Astrocyte of the spinal cord (primary cell): ENCODE results near the gene NXN.

ENCODE experiments used
- DNase-seq: peaks from one replicate; pipeline ENCODE4 v3.0.0; 2011; ENCODE audit warnings: low read depth, low spot score
- H3K4me3 ChIP-seq: 2 replicates; pipeline ENCODE4 v1.5.1; 2011; ENCODE audit warnings: low read depth, mild to moderate bottlenecking, low read length, moderate library complexity
- CTCF ChIP-seq: IDR thresholded peaks from 2 replicates; pipeline ENCODE4 v1.5.1; 2012; ENCODE audit warnings: low read depth, mild to moderate bottlenecking, low read length, inconsistent platforms
- in situ Hi-C: cut with HindIII; loops from 2 replicates; pipeline ENCODE4 v1.10.0; 2017; ENCODE audit warnings: low sequenced_read_pairs

NXN gene

GRCh38 chr17:901191-901950 is 78.2 kb downstream of the NXN start:
- TF ChIP-seq CTCF: no peak
- no peak for DNase-seq
- in situ Hi-C loops: no loop called here
- no peak overlapping the region for H3K4me3 ChIP-seq

- H3K4me3 ChIP-seq: no peak overlapping the region
- in situ Hi-C loops: no loop called here
- no peak for DNase-seq
- no peak for TF ChIP-seq CTCF
Measured at GRCh38 chr17:900336-900934, 79.1 kb downstream of the NXN start.

- in situ Hi-C loops: no loop called here
- no peak overlapping the region for H3K4me3 ChIP-seq
- no peak for TF ChIP-seq CTCF
- no peak for DNase-seq
Measured at GRCh38 chr17:897970-898619, 81.5 kb downstream of the NXN start.

GRCh38 chr17:896953-897661 is 82.5 kb downstream of the NXN start:
- DNase-seq: no peak
- H3K4me3 ChIP-seq: no peak overlapping the region
- TF ChIP-seq CTCF: no peak
- in situ Hi-C loops: no loop called here

GRCh38 chr17:896454-896853 is 83.1 kb downstream of the NXN start:
- TF ChIP-seq CTCF: no peak
- in situ Hi-C loops: no loop called here
- no peak for DNase-seq
- H3K4me3 ChIP-seq: no peak overlapping the region

GRCh38 chr17:892958-893357 is 86.6 kb downstream of the NXN start:
- H3K4me3 ChIP-seq: no peak overlapping the region
- DNase-seq: no peak
- TF ChIP-seq CTCF: no peak
- in situ Hi-C loops: no loop called here
